ENCODE data around the gene ZNF302.

ZNF302 gene

DNA sequence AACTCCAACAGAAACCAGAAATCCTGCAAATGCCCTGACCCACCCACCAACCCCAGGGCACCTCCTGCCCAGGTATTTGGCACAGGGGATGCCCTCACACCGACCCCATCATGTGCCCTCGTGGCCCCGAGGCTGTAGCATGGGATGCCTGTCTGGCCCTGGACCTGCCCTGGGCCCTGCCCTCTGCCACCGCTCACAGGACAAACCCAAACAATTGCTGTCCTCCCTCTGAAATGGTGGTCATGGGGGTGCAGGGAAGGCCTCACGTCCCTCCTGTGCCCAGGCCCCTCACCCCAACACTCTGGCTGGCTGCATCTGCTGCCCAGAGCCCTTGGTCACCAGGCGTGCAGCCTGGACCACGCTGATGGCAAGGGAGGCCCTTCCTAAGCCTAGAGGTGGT lies 54.5 kb downstream of the ZNF302 start:
- no peak for DNase-seq (ENCODE audit: low read depth in 2 of 3, low spot score in 1 of 3)

DNA sequence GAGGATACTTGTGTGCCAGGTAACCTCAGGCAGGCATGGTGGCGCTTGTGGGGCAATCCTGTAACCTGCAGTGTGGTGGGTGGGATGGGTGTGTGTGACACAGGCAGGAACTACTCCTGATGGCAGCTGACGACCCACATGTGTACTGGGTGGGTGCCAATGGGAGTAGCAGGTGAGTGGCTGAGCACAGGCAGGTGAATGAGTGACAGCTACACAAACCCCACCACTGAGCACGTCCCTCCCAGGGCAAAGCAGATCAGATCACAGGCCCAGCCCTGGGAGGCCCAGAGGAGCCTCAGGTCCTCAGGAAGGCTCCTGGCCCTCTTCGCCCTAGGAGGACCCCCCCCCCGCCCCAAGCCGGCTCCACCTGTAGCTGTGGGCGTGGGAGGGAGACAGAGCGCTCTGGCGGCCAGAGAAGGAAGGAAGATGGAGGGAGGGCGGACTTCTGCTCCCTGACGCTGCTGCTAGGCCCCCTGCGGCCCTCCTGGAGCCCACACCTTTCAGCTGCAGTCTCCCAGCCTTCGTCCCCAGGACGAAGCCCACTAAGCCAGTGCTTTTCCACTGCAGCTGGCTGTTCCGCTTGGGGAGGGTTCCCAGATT lies 55.2 kb downstream of the ZNF302 start:
- DNase-seq (ENCODE audit: low read depth in 2 of 3, low spot score in 1 of 3) = no peak

DNA sequence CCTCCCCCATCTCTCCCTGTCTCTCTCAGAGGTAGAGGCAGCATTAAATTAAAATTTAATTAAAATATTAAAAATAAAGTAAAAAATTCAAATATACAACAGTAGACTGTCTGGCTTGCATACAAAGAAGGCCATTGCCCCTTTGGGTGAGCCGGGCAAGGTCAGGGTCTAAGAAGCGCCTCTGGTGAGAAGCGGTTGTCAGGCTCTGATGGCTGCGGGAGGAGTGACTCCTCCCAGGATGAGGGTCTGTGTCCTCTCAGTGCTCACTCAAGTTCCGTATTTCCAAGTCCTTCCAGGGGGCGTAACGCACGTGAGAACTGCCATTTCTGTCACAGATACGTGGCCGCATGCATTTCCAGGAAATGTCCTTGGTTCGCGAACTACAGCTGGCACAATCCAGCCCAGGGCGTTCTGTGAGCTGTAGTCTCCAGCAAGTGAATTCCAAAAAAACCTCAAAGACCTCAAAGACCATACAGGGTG lies 55.8 kb downstream of the ZNF302 start:
- DNase-seq (ENCODE audit: low read depth in 2 of 3, low spot score in 1 of 3) = peak in 2 of 3 donors; percentile 7 to 30

DNA sequence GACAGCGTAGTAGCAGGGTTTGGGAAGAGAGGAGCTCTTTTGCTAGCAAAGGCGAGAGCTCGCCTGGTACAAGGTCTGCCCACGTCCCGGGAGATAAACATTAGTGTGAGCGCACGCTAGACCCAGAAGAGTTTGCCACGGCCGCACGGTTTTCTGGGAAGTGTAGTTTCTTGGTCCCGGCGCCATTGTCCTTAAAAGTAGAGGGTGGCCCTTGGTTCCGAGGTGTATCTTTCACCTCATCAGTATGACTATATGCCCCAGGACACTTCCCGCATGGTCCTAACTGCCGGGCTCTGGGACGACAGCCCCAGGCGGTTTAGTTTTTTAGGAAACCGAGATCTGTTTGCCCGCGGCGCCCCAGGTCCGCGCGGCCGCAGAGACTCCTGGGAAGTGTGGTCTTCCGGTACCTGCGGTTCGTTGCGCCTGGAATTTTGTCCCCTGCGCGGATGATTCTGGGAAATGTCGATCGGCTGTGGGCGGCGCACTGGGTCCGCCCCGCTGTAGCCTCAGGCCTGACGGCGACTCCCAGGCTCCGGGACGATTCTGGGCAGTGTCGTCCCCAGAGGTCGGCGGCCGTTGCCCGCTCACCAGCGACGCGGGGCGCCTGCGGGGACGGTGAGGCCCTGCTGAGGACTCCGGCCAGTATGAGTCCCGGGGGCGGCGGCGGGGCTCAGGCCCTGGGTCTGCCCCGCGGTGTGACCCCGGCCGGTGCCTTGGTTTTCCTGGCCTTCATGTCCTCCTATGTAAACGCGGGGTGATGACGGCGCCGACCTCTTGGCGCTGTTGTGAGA lies 56.5 kb downstream of the ZNF302 start, which contains the start of gene ZNF181:
ZNF181 (plus strand) TSS at position 498 of the 791 bp plus-strand sequence. CDS start 795 bp downstream, outside the sequence.
- peak; percentile 71 to 77 (median 74) for DNase-seq (ENCODE audit: low read depth in 2 of 3, low spot score in 1 of 3)

DNA sequence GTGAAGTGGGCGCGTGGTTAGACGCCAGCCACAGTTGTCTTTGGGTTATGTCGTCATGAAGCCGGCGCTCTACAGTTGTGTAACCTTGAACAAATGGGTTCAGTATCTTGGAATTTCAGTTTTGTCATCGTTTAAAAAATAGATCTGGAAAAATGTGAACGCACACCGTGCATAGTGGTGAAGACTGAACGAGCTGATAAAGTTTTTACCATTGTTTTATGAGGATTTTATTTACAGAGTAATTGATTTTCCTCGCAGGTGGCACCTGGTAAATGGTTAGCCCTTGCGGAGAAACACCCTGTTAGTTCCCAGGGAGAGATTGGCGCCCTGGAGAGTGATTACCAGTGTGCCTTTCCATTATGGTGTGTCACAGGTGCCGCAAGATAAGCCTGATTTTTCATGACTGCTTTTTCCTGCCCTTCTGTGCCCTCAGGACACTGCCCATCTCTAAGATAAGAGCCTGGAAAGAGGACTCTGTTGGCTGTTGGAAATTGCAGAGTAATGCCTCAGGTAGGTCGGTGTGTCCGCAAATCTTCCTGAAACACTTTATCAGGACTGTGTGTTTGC lies 57.1 kb downstream of the ZNF302 start:
- peak in 1 of 3 donors; percentile 65 for DNase-seq (ENCODE audit: low read depth in 2 of 3, low spot score in 1 of 3)

Measured in stimulated activated CD4-positive, alpha-beta T cell treated with anti-CD3 and anti-CD28 coated beads, Interleukin-12 subunit alpha, Interleukin-12 subunit beta, amount 100 ng/mL, for 48 hours (primary cell).